Nephron progenitor cell (in vitro differentiated cells): ENCODE results near the gene MATR3.

Experiments
- DNase-seq: peaks from one replicate; pipeline ENCODE4 v3.0.0; 2021
- H3K27ac Mint-ChIP-seq: 2 replicates; pipeline ENCODE4 v1.8.0; 2021; ENCODE audit warnings: mild to moderate bottlenecking, moderate library complexity, mixed read lengths
- H3K27me3 Mint-ChIP-seq: 2 replicates; pipeline ENCODE4 v1.8.0; 2021; ENCODE audit warnings: mild to moderate bottlenecking, low read depth, mixed read lengths; ENCODE audit not compliant: poor library complexity
- H3K36me3 Mint-ChIP-seq: 2 replicates; pipeline ENCODE4 v1.8.0; 2021; ENCODE audit warnings: low read depth, mixed read lengths
- H3K4me1 Mint-ChIP-seq: 2 replicates; pipeline ENCODE4 v1.8.0; 2021; ENCODE audit warnings: mixed read lengths
- H3K4me3 Mint-ChIP-seq: 2 replicates; pipeline ENCODE4 v1.8.0; 2021; ENCODE audit warnings: mild to moderate bottlenecking, moderate library complexity, mixed read lengths
- H3K9me3 Mint-ChIP-seq: 2 replicates; pipeline ENCODE4 v1.8.0; 2021; ENCODE audit warnings: mild to moderate bottlenecking, moderate library complexity, mixed read lengths
- CTCF ChIP-seq: fragments of 200-600 bp; sonication (generic); IDR thresholded peaks from 2 replicates; pipeline ENCODE4 v1.5.0; 2021; ENCODE audit warnings: antibody characterized with exemption

MATR3 gene

GRCh38 chr5:139378101-139378825 lies 84.7 kb downstream of the MATR3 start:
- no peak for DNase-seq
- Mint-ChIP-seq H3K9me3 (no peaks in the 10 kb centered on the region), H3K4me3 (no peak overlapping the region), H3K4me1 (peaks cover 23% of the 10 kb centered on the region), H3K27ac (no peak overlapping the region), H3K36me3 (peaks cover 25% of the 10 kb centered on the region), H3K27me3 (no peaks in the 10 kb centered on the region)
- TF ChIP-seq CTCF: no peak

GRCh38 chr5:139378941-139379361 lies 85.4 kb downstream of the MATR3 start:
- Mint-ChIP-seq H3K27me3 (no peaks in the 10 kb centered on the region), H3K27ac (no peak overlapping the region), H3K4me1 (peaks cover 23% of the 10 kb centered on the region), H3K36me3 (peaks cover 18% of the 10 kb centered on the region), H3K4me3 (no peak overlapping the region), H3K9me3 (no peaks in the 10 kb centered on the region)
- no peak for TF ChIP-seq CTCF
- DNase-seq: no peak

DNA sequence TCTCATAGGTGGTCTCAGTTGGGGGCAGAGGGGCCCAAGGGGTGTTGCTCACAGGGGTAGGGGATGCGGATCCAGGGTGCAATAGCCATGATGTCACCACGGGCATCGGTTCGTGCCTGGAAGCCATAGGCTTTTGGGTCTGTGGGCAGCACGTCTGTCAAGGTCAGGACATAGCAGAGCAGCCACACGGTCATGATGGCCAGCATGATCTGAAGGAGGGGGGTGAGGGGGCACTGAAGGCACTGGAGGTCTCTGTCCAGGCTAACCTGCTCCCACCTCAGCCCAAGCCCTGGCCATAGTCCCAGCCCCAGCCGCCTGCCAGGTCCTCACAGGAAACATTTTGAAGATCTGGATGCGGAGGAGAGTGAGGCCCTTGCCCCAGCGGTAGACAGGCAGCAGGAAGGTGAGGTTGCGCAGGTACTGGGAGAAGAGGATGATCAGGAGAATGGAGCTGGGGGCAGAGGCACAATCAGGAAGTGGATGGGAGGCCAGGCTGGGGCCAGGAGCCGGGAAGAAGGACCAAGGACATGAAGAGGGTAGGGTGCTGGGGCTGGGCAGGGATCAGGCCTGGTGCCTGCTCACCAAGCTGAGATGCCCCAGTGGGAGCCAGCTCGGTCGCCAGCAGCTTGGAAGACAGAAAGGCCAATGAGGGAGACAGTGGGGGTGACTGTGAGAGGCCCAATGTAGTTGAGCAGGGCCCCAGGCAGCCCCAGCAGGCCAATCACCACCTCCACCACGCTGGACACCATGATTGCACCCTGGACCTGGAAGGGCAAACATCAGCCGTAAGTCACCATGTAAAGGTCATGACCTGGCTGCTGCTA lies 86.3 kb downstream of the MATR3 start:
- DNase-seq: no peak
- Mint-ChIP-seq H3K4me1 (peaks cover 23% of the 10 kb centered on the region), H3K27ac (peak overlapping the region; percentile 31), H3K36me3 (peaks cover 14% of the 10 kb centered on the region), H3K9me3 (no peaks in the 10 kb centered on the region), H3K27me3 (no peaks in the 10 kb centered on the region), H3K4me3 (no peak overlapping the region)
- no peak for TF ChIP-seq CTCF
